ENCODE data around the gene IL1RAPL2.

Gene IL1RAPL2

DNA sequence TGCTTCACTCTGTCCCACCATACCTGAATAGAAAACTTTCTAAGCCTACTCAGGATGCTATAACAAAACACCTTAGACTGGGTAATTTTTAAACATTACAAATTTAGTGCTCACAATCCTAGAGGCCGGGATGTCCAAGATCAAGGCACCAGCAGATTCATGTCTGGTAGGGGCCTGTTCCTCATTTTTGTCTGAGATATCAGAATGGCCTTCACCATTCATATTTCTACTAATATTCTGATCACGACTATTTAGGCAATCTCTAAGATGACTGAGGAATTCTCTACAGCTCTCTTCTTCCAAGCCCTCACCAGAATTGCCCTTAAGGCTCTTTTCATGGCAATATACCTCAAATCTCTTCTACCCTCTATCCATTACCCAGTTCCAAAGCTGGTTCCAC lies 1178.9 kb downstream of the IL1RAPL2 start:
- TF ChIP-seq CTCF (IDR thresholded peaks at IDR 0.05; ENCODE audit: low read depth, low read length) (no peak), POLR2A (IDR thresholded peaks at IDR 0.05; ENCODE audit: extremely low read depth, insufficient read length) (no peak), MYC (IDR thresholded peaks at IDR 0.05; ENCODE audit: low read depth, low read length) (no peak)
- TF ChIP-seq, protein P1, sequence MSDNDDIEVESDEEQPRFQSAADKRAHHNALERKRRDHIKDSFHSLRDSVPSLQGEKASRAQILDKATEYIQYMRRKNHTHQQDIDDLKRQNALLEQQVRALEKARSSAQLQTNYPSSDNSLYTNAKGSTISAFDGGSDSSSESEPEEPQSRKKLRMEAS (IDR thresholded peaks at IDR 0.05; ENCODE audit: low read depth, low read length): no peak
- no peak for DNase-seq (ENCODE audit: low read depth)
- no peak overlapping the region for H3K4me3 ChIP-seq (ENCODE audit: low read depth, low read length)

DNA sequence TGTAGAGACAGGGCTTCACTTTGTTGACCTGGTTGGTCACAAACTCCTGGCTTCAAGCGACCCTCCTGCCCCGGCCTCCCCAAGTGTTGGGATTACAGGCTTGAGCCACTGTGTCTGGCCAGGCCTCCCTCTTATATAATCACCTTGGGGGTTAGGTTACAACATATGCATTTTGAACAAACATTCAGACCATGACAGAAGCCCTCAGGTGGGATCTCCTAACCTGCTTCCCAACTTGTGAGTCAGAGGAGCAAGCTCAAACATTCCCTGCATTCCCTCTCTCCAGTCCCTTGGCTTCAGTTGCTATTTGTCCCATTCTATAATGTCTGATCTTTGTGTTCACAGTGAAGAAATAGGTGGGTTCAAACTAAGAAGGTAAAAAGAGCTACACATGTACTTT lies 1179.9 kb downstream of the IL1RAPL2 start:
- TF ChIP-seq, protein P1 (IDR thresholded peaks at IDR 0.05; ENCODE audit: low read depth, low read length): no peak
- no peak for TF ChIP-seq MYC (IDR thresholded peaks at IDR 0.05; ENCODE audit: low read depth, low read length)
- no peak for TF ChIP-seq POLR2A (IDR thresholded peaks at IDR 0.05; ENCODE audit: extremely low read depth, insufficient read length)
- TF ChIP-seq CTCF (IDR thresholded peaks at IDR 0.05; ENCODE audit: low read depth, low read length): no peak
- no peak overlapping the region for H3K4me3 ChIP-seq (ENCODE audit: low read depth, low read length)
- DNase-seq (ENCODE audit: low read depth): no peak

DNA sequence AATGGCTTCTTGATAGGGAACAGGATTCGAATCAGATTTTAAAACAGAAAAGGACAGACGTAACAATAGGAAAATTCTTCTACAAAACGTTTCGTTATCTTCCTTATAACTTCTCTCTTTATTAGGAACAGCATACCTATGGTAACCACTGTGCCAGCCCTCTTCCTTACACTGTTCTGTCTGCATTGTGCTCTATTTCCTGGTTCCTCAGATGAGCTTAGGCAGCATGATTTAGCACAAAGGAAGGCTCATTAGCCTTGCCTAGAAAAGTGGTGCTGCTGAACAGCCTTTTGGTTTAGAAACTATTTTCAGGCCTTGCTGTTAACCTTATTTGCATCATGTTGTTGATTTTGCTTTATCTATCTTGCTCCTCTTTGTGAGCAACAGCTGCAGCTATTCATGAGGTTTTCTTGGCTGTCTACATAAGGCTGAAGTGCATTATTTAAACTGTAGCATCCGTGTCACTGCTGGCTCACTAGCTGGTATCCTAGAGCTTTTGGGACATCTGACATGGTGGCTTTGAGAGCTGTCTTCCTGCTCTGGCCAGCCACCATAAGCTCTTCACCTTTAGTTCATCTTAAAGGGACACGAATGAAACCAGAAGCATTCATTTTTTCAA lies 1186.4 kb downstream of the IL1RAPL2 start:
- H3K4me3 ChIP-seq (ENCODE audit: low read depth, low read length): no peak overlapping the region
- DNase-seq (ENCODE audit: low read depth): no peak
- TF ChIP-seq, protein P1 (IDR thresholded peaks at IDR 0.05; ENCODE audit: low read depth, low read length): no peak
- TF ChIP-seq MYC (IDR thresholded peaks at IDR 0.05; ENCODE audit: low read depth, low read length): no peak
- no peak for TF ChIP-seq CTCF (IDR thresholded peaks at IDR 0.05; ENCODE audit: low read depth, low read length)
- TF ChIP-seq POLR2A (IDR thresholded peaks at IDR 0.05; ENCODE audit: extremely low read depth, insufficient read length): no peak

DNA sequence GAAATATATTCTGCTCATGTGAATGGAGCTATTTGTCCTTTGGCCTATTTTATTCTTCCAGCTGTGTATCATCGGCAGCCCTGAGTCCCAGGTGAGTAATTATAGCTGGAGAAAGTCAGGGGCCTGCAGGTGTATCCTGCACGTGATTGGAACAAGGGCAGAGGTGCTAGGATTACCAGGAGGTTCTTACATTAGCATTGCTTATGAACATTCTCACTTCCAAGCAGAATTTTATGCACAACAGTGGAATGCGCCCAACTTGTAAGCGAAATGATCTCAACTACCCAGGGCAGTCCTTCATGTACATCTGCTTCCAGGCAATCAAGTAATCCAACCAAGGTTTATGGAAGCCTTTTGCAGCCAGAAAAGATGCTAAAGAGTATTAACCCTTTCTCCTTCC lies 1187.4 kb downstream of the IL1RAPL2 start:
- TF ChIP-seq, protein P1 (IDR thresholded peaks at IDR 0.05; ENCODE audit: low read depth, low read length): no peak
- no peak for TF ChIP-seq MYC (IDR thresholded peaks at IDR 0.05; ENCODE audit: low read depth, low read length)
- TF ChIP-seq CTCF (IDR thresholded peaks at IDR 0.05; ENCODE audit: low read depth, low read length): no peak
- TF ChIP-seq POLR2A (IDR thresholded peaks at IDR 0.05; ENCODE audit: extremely low read depth, insufficient read length): no peak
- H3K4me3 ChIP-seq (ENCODE audit: low read depth, low read length): no peak overlapping the region
- DNase-seq (ENCODE audit: low read depth): no peak

GRCh38 chrX:105754286-105754964 lies 1188.4 kb downstream of the IL1RAPL2 start:
- no peak for DNase-seq (ENCODE audit: low read depth)
- TF ChIP-seq POLR2A (IDR thresholded peaks at IDR 0.05; ENCODE audit: extremely low read depth, insufficient read length): no peak
- no peak for TF ChIP-seq MYC (IDR thresholded peaks at IDR 0.05; ENCODE audit: low read depth, low read length)
- TF ChIP-seq, protein P1 (IDR thresholded peaks at IDR 0.05; ENCODE audit: low read depth, low read length): no peak
- TF ChIP-seq CTCF (IDR thresholded peaks at IDR 0.05; ENCODE audit: low read depth, low read length): no peak
- H3K4me3 ChIP-seq (ENCODE audit: low read depth, low read length): no peak overlapping the region

All from NB4 (cell line).